HEK293T (cell line): Measurements from ENCODE around the gene RTRAF.

Source experiments
- CTCF ChIA-PET: fragments of 350-600 bp; formaldehyde crosslinking; extraction: SDS; loops from one replicate; lab custom pipeline; 2021; ENCODE audit warnings: antibody characterized with exemption, inconsistent platforms; lab: Yijun Ruan, JAX
- POLR2A ChIA-PET: fragments of 350-600 bp; formaldehyde crosslinking; extraction: SDS; loops from one replicate; lab custom pipeline; 2020; ENCODE audit warnings: antibody characterized with exemption, inconsistent platforms; lab: Yijun Ruan, JAX
- DNase-seq: peaks from one replicate; pipeline ENCODE4 v3.0.0; 2012; ENCODE audit warnings: mixed read lengths; ENCODE audit errors: extremely low spot score
- ARNT ChIP-seq: fragments of 450-650 bp; IDR thresholded peaks from 2 replicates; pipeline ENCODE4 v1.6.1; 2017; ENCODE audit warnings: mild to moderate bottlenecking
- BHLHE40 ChIP-seq: fragments of 450-650 bp; IDR thresholded peaks from 2 replicates; pipeline ENCODE4 v1.6.1; 2016; ENCODE audit warnings: mild to moderate bottlenecking, moderate library complexity, borderline replicate concordance
- CTBP1 ChIP-seq: fragments of 450-650 bp; IDR thresholded peaks from 2 replicates; pipeline ENCODE4 v1.6.1; 2016; ENCODE audit warnings: borderline replicate concordance
- ELF4 ChIP-seq: fragments of 450-650 bp; IDR thresholded peaks from 2 replicates; pipeline ENCODE4 v1.6.1; 2017; ENCODE audit warnings: antibody characterized with exemption
- FOXA1 ChIP-seq: fragments of 450-650 bp; IDR thresholded peaks from 2 replicates; pipeline ENCODE4 v1.6.1; 2016; ENCODE audit warnings: mild to moderate bottlenecking
- FOXK2 ChIP-seq: fragments of 450-650 bp; IDR thresholded peaks from 2 replicates; pipeline ENCODE4 v1.6.1; 2016; ENCODE audit warnings: mild to moderate bottlenecking
- FOXM1 ChIP-seq: fragments of 450-650 bp; IDR thresholded peaks from 2 replicates; pipeline ENCODE4 v1.6.1; 2017; ENCODE audit warnings: mild to moderate bottlenecking, borderline replicate concordance
- HDGF ChIP-seq: fragments of 450-650 bp; IDR thresholded peaks from 2 replicates; pipeline ENCODE4 v1.6.1; 2017; ENCODE audit warnings: antibody characterized with exemption, borderline replicate concordance
- L3MBTL2 ChIP-seq: fragments of 450-650 bp; conservative IDR thresholded peaks from 2 replicates; pipeline ENCODE4 v1.6.1; 2016; ENCODE audit warnings: mild to moderate bottlenecking
- LEF1 ChIP-seq: fragments of 450-650 bp; IDR thresholded peaks from 2 replicates; pipeline ENCODE4 v1.6.1; 2017; ENCODE audit warnings: mild to moderate bottlenecking, borderline replicate concordance
- NFRKB ChIP-seq: fragments of 450-650 bp; IDR thresholded peaks from 2 replicates; pipeline ENCODE4 v1.6.1; 2016; ENCODE audit warnings: mild to moderate bottlenecking, moderate library complexity
- PKNOX1 ChIP-seq: fragments of 450-650 bp; IDR thresholded peaks from 2 replicates; pipeline ENCODE4 v1.6.1; 2016
- SP1 ChIP-seq: fragments of 450-650 bp; IDR thresholded peaks from 2 replicates; pipeline ENCODE4 v1.6.1; 2017
- SUZ12 ChIP-seq: fragments of 450-650 bp; IDR thresholded peaks from 2 replicates; pipeline ENCODE4 v1.6.1; 2016; ENCODE audit warnings: mild to moderate bottlenecking
- TARDBP ChIP-seq: fragments of 450-650 bp; IDR thresholded peaks from 2 replicates; pipeline ENCODE4 v1.6.1; 2016
- ZNF384 ChIP-seq: fragments of 450-650 bp; IDR thresholded peaks from 2 replicates; pipeline ENCODE4 v1.6.1; 2016

RTRAF gene

DNA sequence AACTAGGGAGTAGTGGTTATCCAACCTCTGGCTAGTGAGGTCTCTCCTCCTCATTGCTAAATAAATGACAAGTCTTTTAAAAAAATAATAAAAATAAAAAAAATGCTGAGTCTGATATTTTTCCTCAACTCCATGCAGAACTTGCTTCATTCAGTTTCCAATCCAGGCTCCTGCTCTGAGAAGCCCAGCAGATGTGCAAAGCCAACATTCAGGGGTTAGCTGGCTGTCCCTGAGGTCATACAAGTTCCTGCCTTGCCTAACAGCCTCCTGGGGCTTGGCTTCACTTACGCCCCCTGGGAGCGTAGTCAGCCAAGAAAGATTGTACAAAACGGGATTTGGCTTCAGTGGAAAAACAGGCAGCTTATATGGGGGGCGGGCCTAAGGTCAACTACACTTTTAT is 23.3 kb downstream of the RTRAF start:
- TF ChIP-seq LEF1 = no peak
- TF ChIP-seq PKNOX1 = no peak
- no peak for TF ChIP-seq HDGF
- TF ChIP-seq ARNT = no peak
- TF ChIP-seq FOXK2 = no peak
- no peak for TF ChIP-seq ZNF384
- TF ChIP-seq BHLHE40 = no peak
- TF ChIP-seq L3MBTL2 = no peak
- TF ChIP-seq FOXA1 = no peak
- no peak for TF ChIP-seq SUZ12
- TF ChIP-seq FOXM1 = no peak
- TF ChIP-seq ELF4 = no peak
- TF ChIP-seq NFRKB = no peak
- no peak for TF ChIP-seq TARDBP
- no peak for TF ChIP-seq CTBP1
- no peak for TF ChIP-seq SP1
- no peak for DNase-seq
- ChIA-PET POLR2A (no interaction called here), CTCF (no interaction called here)

- ChIA-PET CTCF (no interaction called here), POLR2A (no interaction called here)
- TF ChIP-seq ARNT (no peak), SP1 (no peak), CTBP1 (no peak), HDGF (no peak), NFRKB (no peak), BHLHE40 (no peak)
- DNase-seq = peak; percentile 44
These were observed 24.7 kb downstream of the RTRAF start for GRCh38 chr14:52013984-52014600.

GRCh38 chr14:52014601-52015267 is 25.4 kb downstream of the RTRAF start:
- TF ChIP-seq FOXK2 (no peak), TARDBP (no peak), ELF4 (no peak), SP1 (no peak), PKNOX1 (no peak), L3MBTL2 (no peak), HDGF (no peak), BHLHE40 (no peak)
- no peak for DNase-seq
- ChIA-PET CTCF (interaction anchor here (0.6 kb wide), 1 partner anchor 32 kb away, joined by 3 read pairs; no protein-coding TSS in a partner anchor), POLR2A (no interaction called here)

DNA sequence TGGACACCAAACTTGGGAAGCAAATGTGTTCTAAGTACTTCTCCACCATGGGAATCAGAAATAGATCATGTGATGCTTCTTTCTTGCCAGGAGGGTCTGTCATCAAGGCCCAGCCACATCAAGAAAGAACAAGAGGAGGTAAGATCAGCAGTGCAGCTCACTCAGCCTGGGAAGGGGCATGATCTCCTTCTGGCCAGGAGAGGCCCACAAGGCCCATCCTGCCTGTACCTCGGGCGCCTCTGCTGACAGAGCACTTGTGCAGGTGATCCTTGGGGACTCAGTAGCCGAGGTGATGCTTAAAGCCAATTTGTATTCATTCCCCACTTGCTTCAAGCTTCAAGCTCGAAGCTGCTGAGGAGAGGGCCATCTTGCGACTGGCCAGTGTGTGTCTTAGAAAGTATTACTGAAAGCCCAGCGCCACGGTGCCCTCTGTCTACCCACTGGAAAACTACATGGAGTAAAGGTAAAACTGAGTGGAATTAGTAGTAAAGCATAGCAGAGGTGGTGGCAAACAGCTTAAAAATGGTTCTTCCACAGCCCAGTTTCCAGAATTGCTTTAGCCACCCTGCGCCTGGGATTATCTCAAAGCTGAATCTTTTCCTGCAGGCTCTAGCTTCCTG is 26.2 kb downstream of the RTRAF start:
- DNase-seq = peak; percentile 23
- ChIA-PET POLR2A (no interaction called here), CTCF (interaction anchor here (0.7 kb wide), 1 partner anchor 20 kb away, joined by 3 read pairs; no protein-coding TSS in a partner anchor)
- TF ChIP-seq LEF1 (no peak), FOXA1 (no peak), HDGF (no peak), BHLHE40 (no peak), ZNF384 (no peak), SUZ12 (no peak), TARDBP (no peak), SP1 (no peak)

DNA sequence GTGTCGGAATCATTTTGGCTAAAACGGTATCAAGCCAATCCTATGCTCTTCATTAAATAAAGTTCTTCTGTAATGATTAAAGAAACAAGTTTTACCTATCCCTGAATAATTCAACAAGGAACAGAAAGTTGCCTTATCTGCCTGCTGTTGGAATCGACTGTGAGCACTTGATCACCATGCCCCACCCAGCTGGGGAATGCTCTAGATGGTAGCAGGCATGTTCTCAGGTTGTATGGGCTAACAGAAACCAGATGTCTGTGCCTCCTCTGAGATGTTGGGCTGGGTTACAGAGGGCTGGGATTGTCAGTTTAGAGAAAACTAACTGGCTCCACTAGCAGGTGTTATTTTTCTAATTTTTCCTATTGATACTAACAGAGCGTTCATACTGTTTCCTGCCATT is 28.9 kb downstream of the RTRAF start:
- TF ChIP-seq L3MBTL2 (no peak), SUZ12 (no peak), CTBP1 (no peak), SP1 (no peak), LEF1 (no peak), PKNOX1 (no peak), HDGF (no peak), FOXM1 (no peak), TARDBP (no peak), ZNF384 (no peak), BHLHE40 (no peak), FOXA1 (no peak), ARNT (no peak), FOXK2 (no peak), NFRKB (no peak), ELF4 (no peak)
- ChIA-PET CTCF (interaction anchor here (0.6 kb wide), 1 partner anchor 23 kb away, joined by 4 read pairs; no protein-coding TSS in a partner anchor), POLR2A (no interaction called here)
- no peak for DNase-seq

DNA sequence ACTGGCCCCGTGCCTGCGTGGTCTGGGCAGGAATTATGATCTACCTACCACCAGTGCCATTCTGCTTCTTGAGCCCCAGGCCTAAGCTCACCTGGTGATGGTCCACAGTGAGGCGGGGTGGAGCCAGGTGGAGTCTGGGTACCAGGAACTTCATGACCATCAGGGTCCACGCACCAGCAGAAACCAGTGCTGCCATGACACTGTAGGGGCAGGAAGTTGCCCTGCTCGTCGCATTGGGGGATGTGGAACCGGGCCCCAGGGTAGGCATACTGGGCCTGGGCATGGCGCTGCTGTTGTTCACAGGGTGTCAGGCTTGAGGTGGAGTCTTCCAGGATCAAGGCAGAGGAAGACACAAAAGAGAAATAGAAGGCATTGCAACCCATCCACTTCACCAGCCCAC is 29.6 kb downstream of the RTRAF start:
- TF ChIP-seq ARNT (no peak), NFRKB (no peak), L3MBTL2 (no peak), FOXA1 (no peak), HDGF (no peak), ELF4 (no peak), CTBP1 (no peak), TARDBP (no peak), SP1 (no peak), PKNOX1 (no peak), FOXM1 (no peak), LEF1 (no peak), FOXK2 (no peak), ZNF384 (no peak), BHLHE40 (no peak), SUZ12 (no peak)
- no peak for DNase-seq
- CTCF ChIA-PET = no interaction called here
- POLR2A ChIA-PET = no interaction called here
